H1 (cell line): Measurements from ENCODE around the gene RHEX. TPM values are rescaled to one million over a fixed set of nuclear protein-coding genes. Genes with fewer than 3 reads are reported as not detected.
"Not testable (repeated sequence)": the region's sequence is repeated elsewhere in the genome, so short reads cannot be mapped to it uniquely, and the experiment has no call there.

Source experiments
- CTCF ChIA-PET: fragments of 300-600 bp; sonication (Branson Sonifier 250); formaldehyde crosslinking; loops from one replicate; lab custom pipeline; 2021; ENCODE audit not compliant: partially characterized antibody; lab: Charles Lee
- POLR2A ChIA-PET: fragments of 300-600 bp; sonication (Branson Sonifier 250); formaldehyde crosslinking; loops from one replicate; lab custom pipeline; 2021; ENCODE audit warnings: inconsistent platforms; ENCODE audit not compliant: partially characterized antibody; lab: Charles Lee
- DNase-seq, 2 experiments: peaks; one replicate each; pipeline versions ENCODE4 v3.0.0 to v3.0.0-alpha.2; 2010 to 2022; ENCODE audit warnings: low spot score in 2 of 2, low read depth in 1 of 2, mixed read lengths in 1 of 2
- FAIRE-seq: peaks from 2 replicates; lab custom pipeline; 2011; peaks lifted over from hg19 to GRCh38; lab: Jason Lieb, UNC
- H2AFZ ChIP-seq: 2 replicates; pipeline ENCODE4 v1.8.1; 2012; ENCODE audit warnings: low read length, inconsistent platforms
- H2AK5ac ChIP-seq: 2 replicates; pipeline ENCODE4 v1.6.1; 2013; ENCODE audit warnings: low read depth, low read length
- H2BK120ac ChIP-seq: replicated peaks from 2 replicates; pipeline ENCODE3; 2013; ENCODE audit warnings: low read depth, low read length, inconsistent platforms
- H2BK12ac ChIP-seq: 2 replicates; pipeline ENCODE4 v1.6.1; 2013; ENCODE audit warnings: low read depth, low read length
- H2BK15ac ChIP-seq: 2 replicates; pipeline ENCODE4 v1.6.1; 2013; ENCODE audit warnings: low read length
- H2BK20ac ChIP-seq: 2 replicates; pipeline ENCODE4 v1.6.1; 2013; ENCODE audit warnings: low read length
- H2BK5ac ChIP-seq: 2 replicates; pipeline ENCODE4 v1.6.1; 2013; ENCODE audit warnings: low read depth, low read length
- H3K14ac ChIP-seq: 2 replicates; pipeline ENCODE4 v1.6.1; 2013; ENCODE audit warnings: inconsistent platforms; ENCODE audit not compliant: insufficient read length
- H3K18ac ChIP-seq: 2 replicates; pipeline ENCODE4 v1.6.1; 2013; ENCODE audit warnings: low read length; ENCODE audit errors: extremely low read depth
- H3K23ac ChIP-seq: 2 replicates; pipeline ENCODE4 v1.6.1; 2013; ENCODE audit warnings: inconsistent platforms; ENCODE audit not compliant: insufficient read length
- H3K23me2 ChIP-seq: 2 replicates; pipeline ENCODE4 v1.6.1; 2013; ENCODE audit warnings: low read depth, low read length
- H3K27ac ChIP-seq: 2 replicates; pipeline ENCODE4 v1.6.1; 2011; ENCODE audit warnings: low read depth, low read length, inconsistent platforms
- H3K27me3 ChIP-seq, 4 experiments: replicated peaks in 1 of 4; 1 replicate in 1 of 4; 2 replicates in 3 of 4; pipeline versions ENCODE4 v1.6.1 to v1.8.1; 2011 to 2013; ENCODE audit warnings: low read length in 3 of 4, mild to moderate bottlenecking in 3 of 4, inconsistent platforms in 2 of 4, mixed read lengths in 2 of 4, moderate library complexity in 1 of 4; ENCODE audit not compliant: control insufficient read depth in 3 of 4, insufficient read depth in 3 of 4; ENCODE audit errors: extremely low read depth in 1 of 4
- H3K36me3 ChIP-seq, 4 experiments: 2 replicates each; pipeline versions ENCODE4 v1.6.1 to v1.8.1; 2011 to 2013; ENCODE audit warnings: mild to moderate bottlenecking in 4 of 4, low read length in 3 of 4, moderate library complexity in 2 of 4, control low read depth in 1 of 4, inconsistent platforms in 1 of 4; ENCODE audit not compliant: insufficient read depth in 4 of 4, control insufficient read depth in 2 of 4
- H3K4ac ChIP-seq: replicated peaks from 2 replicates; pipeline ENCODE3; 2013; ENCODE audit warnings: low read length, low read depth, mixed read lengths, inconsistent platforms; ENCODE audit not compliant: insufficient read length
- H3K4me1 ChIP-seq, 4 experiments: replicated peaks in 1 of 4; 1 replicate in 1 of 4; 2 replicates in 3 of 4; pipeline versions ENCODE4 v1.6.1 to v1.8.1; 2011 to 2013; ENCODE audit warnings: low read length in 3 of 4, inconsistent platforms in 2 of 4, mixed read lengths in 1 of 4; ENCODE audit not compliant: insufficient read depth in 4 of 4, control insufficient read depth in 3 of 4
- H3K4me2 ChIP-seq, 2 experiments: 2 replicates each; pipeline versions ENCODE4 v1.6.1 to v1.8.1; 2011 to 2013; ENCODE audit warnings: low read depth in 2 of 2, low read length in 2 of 2, control low read depth in 1 of 2, inconsistent platforms in 1 of 2, mild to moderate bottlenecking in 1 of 2; ENCODE audit not compliant: insufficient read depth in 1 of 2
- H3K4me3 ChIP-seq, 4 experiments: fragments of 200-600, 300-600 bp in 1 of 4; sonication (generic), shearing (Covaris generic), sonication (Bioruptor Twin) in 1 of 4; 2 replicates each; pipeline versions ENCODE4 v1.5.1 to v1.8.1; 2011 to 2016; ENCODE audit warnings: low read length in 4 of 4, low read depth in 3 of 4, control low read depth in 2 of 4, inconsistent platforms in 2 of 4, mild to moderate bottlenecking in 2 of 4, mixed read lengths in 1 of 4, moderate library complexity in 1 of 4; ENCODE audit not compliant: insufficient read depth in 2 of 4; ENCODE audit errors: extremely low read depth in 1 of 4
- H3K56ac ChIP-seq: replicated peaks from 2 replicates; pipeline ENCODE3; 2013; ENCODE audit warnings: low read depth, mild to moderate bottlenecking, mixed read lengths, low read length, inconsistent platforms; ENCODE audit not compliant: insufficient read length
- H3K79me1 ChIP-seq: 2 replicates; pipeline ENCODE4 v1.6.1; 2013; ENCODE audit warnings: low read depth, low read length, control low read depth
- H3K79me2 ChIP-seq, 2 experiments: 2 replicates each; pipeline versions ENCODE4 v1.6.1 to v1.8.1; 2012 to 2013; ENCODE audit warnings: low read length in 2 of 2, mild to moderate bottlenecking in 2 of 2, inconsistent platforms in 1 of 2; ENCODE audit not compliant: insufficient read depth in 2 of 2, control insufficient read depth in 1 of 2
- H3K9ac ChIP-seq, 4 experiments: replicated peaks in 1 of 4; 1 replicate in 1 of 4; 2 replicates in 3 of 4; pipeline versions ENCODE4 v1.6.1 to v1.8.1; 2011 to 2013; ENCODE audit warnings: low read depth in 3 of 4, low read length in 3 of 4, control low read depth in 2 of 4, mild to moderate bottlenecking in 2 of 4, moderate library complexity in 2 of 4, inconsistent platforms in 1 of 4; ENCODE audit errors: extremely low read depth in 1 of 4
- H3K9me3 ChIP-seq, 2 experiments: 2 replicates each; pipeline versions ENCODE4 v1.6.1 to v1.8.1; 2012 to 2013; ENCODE audit warnings: mild to moderate bottlenecking in 2 of 2, moderate library complexity in 2 of 2, control low read depth in 1 of 2, inconsistent platforms in 1 of 2, low read depth in 1 of 2, low read length in 1 of 2, mixed read lengths in 1 of 2; ENCODE audit not compliant: insufficient read depth in 2 of 2
- H4K20me1 ChIP-seq, 2 experiments: replicated peaks in 1 of 2; 2 replicates each; pipeline versions ENCODE3 to v1.8.1; 2011 to 2013; ENCODE audit warnings: inconsistent platforms in 2 of 2, low read length in 2 of 2, mild to moderate bottlenecking in 1 of 2; ENCODE audit not compliant: insufficient read depth in 2 of 2, control insufficient read depth in 1 of 2
- H4K5ac ChIP-seq: 2 replicates; pipeline ENCODE4 v1.6.1; 2013; ENCODE audit warnings: low read length, low read depth, mixed read lengths, inconsistent platforms; ENCODE audit not compliant: insufficient read length
- H4K8ac ChIP-seq: 2 replicates; pipeline ENCODE4 v1.8.0; 2013; ENCODE audit warnings: mild to moderate bottlenecking, moderate library complexity, low read length, inconsistent platforms; ENCODE audit not compliant: insufficient read depth; ENCODE audit errors: extremely low read depth
- H4K91ac ChIP-seq: replicated peaks from 2 replicates; pipeline ENCODE3; 2013; ENCODE audit warnings: low read length, mixed read lengths, inconsistent platforms; ENCODE audit not compliant: insufficient read length
- WGBS, 2 experiments: shearing (Covaris generic) in 1 of 2; methylation state at CpG; one replicate each; pipeline versions ENCODE4 v1.1.6 to v1.1.7; 2013 to 2015; ENCODE audit warnings: low lambda C conversion rate in 2 of 2, mixed read lengths in 2 of 2, inconsistent platforms in 1 of 2, low coverage in 1 of 2, missing lambda C conversion rate in 1 of 2; ENCODE audit not compliant: insufficient replicate concordance in 2 of 2, insufficient coverage in 1 of 2, insufficient read length in 1 of 2; ENCODE audit errors: extremely low coverage in 1 of 2, missing lambda C conversion rate in 1 of 2; 5-methylcytosine and 5-hydroxymethylcytosine counted together
- polyA plus RNA-seq, 7 experiments: library from polyadenylated mRNA; depleted of rRNA in 3 of 7; stranded (reverse) in 5 of 7; unstranded in 2 of 7; fragments of >200 nt in 5 of 7; fragments of 200-250 nt in 2 of 7; gene quantifications; 1 replicate in 5 of 7; 2 replicates in 1 of 7; 4 replicates in 1 of 7; pipeline versions ENCODE4 v1.2.1 to v1.2.3, GENCODE V29; 2011 to 2013; ENCODE audit warnings: missing spikeins in 2 of 7, mixed read lengths in 2 of 7
- total RNA-seq: library from RNA; stranded (reverse); fragmentation: NEBNext Ultra II Directional; extraction: Animal tissue kit (Norgen Biotek cat#: 25700); gene quantifications from 2 replicates; pipeline ENCODE4 v1.2.1, GENCODE V29; 2021

Gene RHEX
- total and polyA plus RNA-seq, 2 of the 8 experiments (the other 6 are each of a cell fraction or from before 2014, with no cell fraction given), result not detected

GRCh38 chr1:206052231-206052865 lies 625 bp upstream of the RHEX start:
- H2BK120ac ChIP-seq, H3K4me1 ChIP-seq, H2AFZ ChIP-seq, H3K23me2 ChIP-seq, H3K14ac ChIP-seq, DNase-seq, H2BK15ac ChIP-seq, H3K9ac ChIP-seq, H4K91ac ChIP-seq, H3K79me2 ChIP-seq, H4K8ac ChIP-seq, H2BK5ac ChIP-seq, H3K4me2 ChIP-seq, H2AK5ac ChIP-seq, H3K27ac ChIP-seq, H3K36me3 ChIP-seq, H3K23ac ChIP-seq, H3K18ac ChIP-seq, H3K27me3 ChIP-seq, H3K79me1 ChIP-seq, H2BK20ac ChIP-seq, H3K4ac ChIP-seq, H4K5ac ChIP-seq, POLR2A ChIA-PET, H3K4me3 ChIP-seq, H4K20me1 ChIP-seq, FAIRE-seq, H3K9me3 ChIP-seq, H3K56ac ChIP-seq, H2BK12ac ChIP-seq: not testable (repeated sequence)
- CTCF ChIA-PET, result interaction anchor here (0.6 to 0.9 kb wide), 2 partner anchors 30 to 47 kb away, joined by 3 read pairs; no protein-coding TSS in a partner anchor
- WGBS, 2 experiments, result 89% methylated on average over 3 of the region's 8 CpGs; no CpG with 5 or more reads in 1 of the 2 experiments

- not testable (repeated sequence) for H3K18ac ChIP-seq, H2BK20ac ChIP-seq
These were observed 643 bp downstream of the RHEX start for GRCh38 chr1:206053616-206054015.

More at GRCh38 chr1:206053616-206054015, 643 bp downstream of the RHEX start:
- H2BK15ac ChIP-seq, H3K4ac ChIP-seq, H2AFZ ChIP-seq, POLR2A ChIA-PET, H2AK5ac ChIP-seq, DNase-seq, H3K27ac ChIP-seq, CTCF ChIA-PET, H3K79me1 ChIP-seq, H3K23me2 ChIP-seq, H2BK5ac ChIP-seq, H3K79me2 ChIP-seq, H3K56ac ChIP-seq, H4K5ac ChIP-seq, FAIRE-seq, H3K9ac ChIP-seq, H3K4me1 ChIP-seq, H3K14ac ChIP-seq, H2BK12ac ChIP-seq, H3K27me3 ChIP-seq, H4K8ac ChIP-seq, H3K9me3 ChIP-seq, H3K36me3 ChIP-seq, H3K4me3 ChIP-seq, H2BK120ac ChIP-seq, H4K20me1 ChIP-seq, H4K91ac ChIP-seq, H3K23ac ChIP-seq, H3K4me2 ChIP-seq: not testable (repeated sequence)
- 89% methylated on average over 4 of the region's 4 CpGs; no CpG with 5 or more reads in 1 of the 2 experiments for WGBS, 2 experiments
